HG02642 (cell line): Measurements from ENCODE around the gene DNAAF2.
"Not testable (repeated sequence)": the region's sequence is repeated elsewhere in the genome, so short reads cannot be mapped to it uniquely, and the experiment has no call there.

ENCODE experiments used
- ATAC-seq: cut with Tn5 transposase; IDR thresholded peaks from one replicate; pipeline ENCODE4 v1.9.1; 2021; ENCODE audit warnings: mild to moderate bottlenecking; ENCODE audit not compliant: unreplicated experiment, poor library complexity

Gene DNAAF2, protein sequence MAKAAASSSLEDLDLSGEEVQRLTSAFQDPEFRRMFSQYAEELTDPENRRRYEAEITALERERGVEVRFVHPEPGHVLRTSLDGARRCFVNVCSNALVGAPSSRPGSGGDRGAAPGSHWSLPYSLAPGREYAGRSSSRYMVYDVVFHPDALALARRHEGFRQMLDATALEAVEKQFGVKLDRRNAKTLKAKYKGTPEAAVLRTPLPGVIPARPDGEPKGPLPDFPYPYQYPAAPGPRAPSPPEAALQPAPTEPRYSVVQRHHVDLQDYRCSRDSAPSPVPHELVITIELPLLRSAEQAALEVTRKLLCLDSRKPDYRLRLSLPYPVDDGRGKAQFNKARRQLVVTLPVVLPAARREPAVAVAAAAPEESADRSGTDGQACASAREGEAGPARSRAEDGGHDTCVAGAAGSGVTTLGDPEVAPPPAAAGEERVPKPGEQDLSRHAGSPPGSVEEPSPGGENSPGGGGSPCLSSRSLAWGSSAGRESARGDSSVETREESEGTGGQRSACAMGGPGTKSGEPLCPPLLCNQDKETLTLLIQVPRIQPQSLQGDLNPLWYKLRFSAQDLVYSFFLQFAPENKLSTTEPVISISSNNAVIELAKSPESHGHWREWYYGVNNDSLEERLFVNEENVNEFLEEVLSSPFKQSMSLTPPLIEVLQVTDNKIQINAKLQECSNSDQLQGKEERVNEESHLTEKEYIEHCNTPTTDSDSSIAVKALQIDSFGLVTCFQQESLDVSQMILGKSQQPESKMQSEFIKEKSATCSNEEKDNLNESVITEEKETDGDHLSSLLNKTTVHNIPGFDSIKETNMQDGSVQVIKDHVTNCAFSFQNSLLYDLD

DNA sequence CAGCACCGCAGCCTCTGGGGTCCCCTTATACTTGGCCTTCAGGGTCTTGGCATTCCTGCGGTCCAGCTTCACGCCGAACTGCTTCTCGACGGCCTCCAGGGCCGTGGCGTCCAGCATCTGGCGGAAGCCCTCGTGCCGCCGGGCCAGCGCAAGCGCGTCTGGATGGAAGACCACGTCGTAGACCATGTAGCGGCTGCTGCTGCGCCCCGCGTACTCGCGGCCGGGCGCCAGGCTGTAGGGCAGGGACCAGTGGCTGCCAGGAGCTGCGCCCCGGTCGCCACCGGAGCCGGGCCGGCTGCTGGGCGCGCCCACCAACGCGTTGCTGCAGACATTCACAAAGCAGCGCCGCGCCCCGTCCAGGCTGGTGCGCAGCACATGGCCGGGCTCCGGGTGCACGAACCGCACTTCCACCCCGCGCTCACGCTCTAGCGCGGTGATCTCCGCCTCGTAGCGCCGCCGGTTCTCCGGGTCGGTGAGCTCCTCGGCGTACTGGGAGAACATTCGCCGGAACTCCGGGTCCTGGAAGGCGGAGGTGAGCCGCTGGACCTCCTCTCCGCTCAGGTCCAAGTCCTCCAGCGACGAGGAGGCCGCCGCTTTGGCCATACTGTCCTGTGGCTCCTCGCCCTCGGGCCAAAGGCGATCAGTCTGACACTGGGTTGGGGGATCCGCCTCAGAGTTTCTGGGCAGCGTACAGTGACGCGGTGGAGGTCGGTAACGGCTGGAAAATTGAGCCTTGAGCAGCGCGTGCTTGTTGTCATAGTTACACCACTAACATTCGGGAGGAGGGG, at the start of gene DNAAF2:
Gene DNAAF2, minus strand, starts transcription at position 698 of the 788 bp plus-strand sequence. Its CDS starts 95 bp downstream, at position 603.
- ATAC-seq, result peak; percentile 28

DNA sequence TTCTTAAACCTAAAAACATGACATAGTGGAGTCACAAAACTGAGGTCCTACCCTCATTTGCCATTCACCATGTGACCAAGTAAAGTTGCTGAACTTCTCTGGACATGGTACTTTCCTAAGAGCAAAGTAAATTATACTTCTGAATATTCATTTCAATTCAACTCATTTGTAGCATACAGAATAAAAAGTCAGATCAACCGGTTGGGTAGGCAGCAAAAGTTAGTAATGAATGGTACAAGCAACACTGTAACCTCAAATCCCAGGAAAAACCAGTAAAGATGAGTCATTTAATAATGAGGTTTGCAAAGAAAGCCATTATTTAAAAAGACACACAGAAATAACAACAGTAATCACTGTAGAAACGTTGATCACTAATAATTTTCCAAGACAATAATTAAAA, 44.2 kb upstream of the DNAAF2 start:
- no peak for ATAC-seq

DNA sequence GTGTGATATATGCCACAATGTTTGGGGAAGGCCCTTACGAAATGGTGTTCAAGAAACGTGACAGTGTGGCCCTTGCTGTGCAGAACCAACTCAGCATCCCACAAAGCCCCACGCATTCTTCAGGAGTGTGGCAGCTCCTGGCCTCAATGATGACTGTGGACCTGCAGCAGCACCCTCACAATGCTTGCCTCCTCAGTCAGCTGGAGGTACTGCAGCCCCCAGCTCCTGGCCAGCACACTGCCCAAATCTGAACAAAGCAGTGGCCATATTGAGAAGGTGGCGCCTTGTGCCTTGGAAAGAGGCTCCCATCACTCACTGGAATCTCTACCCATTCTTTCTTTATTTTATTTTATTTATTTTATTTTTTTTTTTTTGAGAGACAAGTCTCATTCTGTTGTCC, 42.6 kb upstream of the DNAAF2 start:
- ATAC-seq, result no peak

DNA sequence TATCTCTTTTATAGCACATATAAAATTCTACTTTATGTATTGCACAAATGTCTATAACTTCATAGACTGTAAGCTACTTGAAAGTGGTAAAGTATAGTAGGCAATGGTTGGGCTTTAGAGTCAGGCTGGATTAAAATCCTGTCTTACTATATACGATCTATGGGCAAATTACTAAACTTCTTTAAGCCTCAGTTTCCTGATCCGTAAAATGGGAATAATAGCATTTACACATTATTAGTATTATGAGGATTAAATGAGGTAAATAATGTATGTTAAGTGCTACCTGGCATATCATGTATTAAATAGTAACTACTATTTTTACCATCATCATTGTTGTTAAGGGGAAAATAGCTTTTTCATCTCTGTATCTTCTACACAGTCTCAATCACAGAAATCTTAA, 38.5 kb upstream of the DNAAF2 start:
- no peak for ATAC-seq

DNA sequence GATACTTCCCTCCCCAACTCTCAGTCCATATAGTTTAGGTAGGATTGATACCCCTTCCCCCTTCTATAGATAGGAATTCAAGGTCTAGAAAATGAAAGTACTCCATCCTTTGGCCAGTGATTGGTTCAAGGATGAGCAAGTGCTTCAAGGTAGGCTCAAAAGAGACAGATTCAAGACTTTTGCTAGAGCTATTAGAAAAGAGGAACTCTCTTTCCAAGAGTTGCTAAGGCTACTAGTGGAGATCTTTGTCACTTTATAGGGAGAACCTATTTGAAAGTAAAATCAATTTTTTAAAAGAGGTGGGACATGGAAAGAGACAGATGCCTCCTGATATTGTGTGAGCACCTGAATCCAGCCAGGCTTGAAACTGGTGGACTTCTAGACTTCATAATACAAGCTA, 35.4 kb upstream of the DNAAF2 start:
- no peak for ATAC-seq

DNA sequence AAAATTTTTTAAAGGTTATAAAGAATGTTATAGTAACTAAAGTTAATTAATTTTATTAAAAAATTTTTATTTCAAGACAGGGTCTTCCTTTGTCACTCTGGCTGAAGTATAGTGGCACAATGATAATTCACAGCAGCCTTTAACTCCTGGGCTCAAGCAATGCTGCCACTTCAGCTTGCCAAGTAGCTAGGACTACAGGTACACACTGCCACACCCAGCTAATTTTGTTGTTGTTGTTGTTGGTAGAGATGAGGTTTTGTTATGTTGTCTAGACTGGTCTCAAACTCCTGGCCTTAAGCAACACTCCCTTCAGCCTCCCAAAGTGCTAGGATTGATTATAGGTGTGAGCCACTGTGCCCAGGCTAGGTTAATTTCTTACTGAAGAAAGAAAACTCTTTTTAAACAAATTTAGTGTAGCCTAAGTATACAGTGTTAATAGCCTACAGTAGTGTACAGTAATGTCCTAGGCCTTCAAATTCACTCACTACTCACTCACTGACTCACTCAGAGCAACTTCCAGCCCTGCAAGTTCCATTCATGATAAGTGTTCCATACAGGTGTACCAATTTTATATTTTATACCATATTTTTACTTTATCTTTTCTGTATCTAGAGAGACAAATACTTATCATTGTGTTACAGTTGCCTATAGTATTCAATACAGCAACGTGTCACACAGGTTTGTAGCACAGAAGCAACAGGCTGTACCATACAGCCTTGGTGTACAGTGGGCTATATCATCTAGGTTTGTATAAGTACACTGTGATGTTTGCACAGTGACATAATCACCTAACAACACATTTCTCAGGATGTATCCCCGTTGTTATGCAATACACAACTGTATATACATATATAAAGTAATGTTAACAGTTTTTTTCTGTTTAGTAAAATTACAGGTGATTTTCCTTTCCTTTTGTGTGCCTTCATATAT, 24.7 kb upstream of the DNAAF2 start:
- ATAC-seq, result no peak

DNA sequence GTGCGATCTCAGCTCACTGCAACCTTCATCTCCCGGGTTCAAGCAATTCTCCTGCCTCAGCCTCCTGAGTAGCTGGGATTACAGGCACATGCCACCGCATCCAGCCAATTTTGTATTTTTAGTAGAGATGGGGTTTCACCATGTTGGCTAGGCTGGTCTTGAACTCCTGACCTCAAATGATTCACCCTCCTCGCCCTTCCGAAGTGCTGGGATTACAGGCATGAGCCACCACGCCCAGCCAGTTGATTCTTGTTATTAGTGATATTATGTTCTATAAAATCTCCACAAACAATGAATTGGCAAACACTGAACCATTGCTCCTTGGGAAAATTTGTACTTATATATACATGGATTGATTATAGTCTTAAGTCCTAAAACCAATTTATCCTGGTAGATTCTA, 22.5 kb upstream of the DNAAF2 start:
- ATAC-seq, result not testable (repeated sequence)

DNA sequence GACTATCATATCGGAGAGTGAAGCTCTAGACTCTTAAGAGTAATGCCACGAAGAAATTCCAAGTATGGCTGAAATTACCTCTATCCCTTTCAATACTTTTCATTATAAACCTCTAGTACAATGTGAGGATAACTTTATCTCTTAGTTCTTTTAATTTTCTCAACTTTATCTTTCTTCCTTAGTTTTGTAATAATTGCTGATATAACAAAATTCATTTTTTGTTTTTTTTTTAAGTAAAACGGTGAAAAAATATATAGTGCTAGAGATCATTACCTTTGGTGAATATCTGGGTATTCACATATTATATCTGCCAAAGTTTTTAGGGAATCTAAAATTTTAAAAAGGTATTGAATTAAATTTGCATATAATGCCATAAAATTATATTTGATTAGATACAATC, 19.5 kb upstream of the DNAAF2 start:
- no peak for ATAC-seq

DNA sequence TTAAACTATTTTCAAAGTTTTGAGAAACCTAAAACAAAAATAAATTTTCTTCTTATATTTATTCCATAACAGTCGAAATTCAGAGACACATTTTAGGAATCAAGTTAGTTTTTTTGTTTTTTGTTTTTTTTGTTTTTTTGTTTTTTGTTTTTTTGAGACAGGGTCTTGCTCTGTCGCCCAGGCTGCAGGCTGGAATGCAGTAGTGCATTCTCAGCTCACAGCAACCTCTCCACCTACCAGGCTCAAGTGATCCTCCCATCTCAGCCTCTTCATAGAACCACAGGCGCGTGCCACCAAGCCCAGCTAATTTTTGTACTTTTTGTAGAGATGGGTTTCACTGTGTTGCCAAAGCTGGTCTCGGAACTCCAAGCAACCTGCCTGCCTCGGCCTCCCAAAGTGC, 18.5 kb upstream of the DNAAF2 start:
- no peak for ATAC-seq

DNA sequence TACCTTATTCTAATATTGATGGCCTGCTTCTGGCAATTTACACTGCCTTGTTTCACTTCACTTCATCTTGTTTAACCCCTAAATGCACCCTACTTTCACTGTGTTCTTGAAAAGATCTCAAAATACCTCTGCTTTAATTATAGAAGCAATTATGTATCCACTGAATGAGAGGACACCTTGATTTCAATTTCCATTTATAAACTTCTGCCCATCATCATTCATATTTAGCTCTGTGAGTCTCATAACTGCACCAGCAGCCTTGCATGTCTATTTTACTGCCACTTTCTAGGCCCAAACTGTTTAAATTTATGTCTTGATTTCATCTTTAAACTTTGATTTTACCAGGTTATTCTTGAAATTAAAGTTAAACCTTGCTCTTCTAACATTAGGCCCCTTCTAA, 7.1 kb upstream of the DNAAF2 start:
- ATAC-seq, result no peak

DNA sequence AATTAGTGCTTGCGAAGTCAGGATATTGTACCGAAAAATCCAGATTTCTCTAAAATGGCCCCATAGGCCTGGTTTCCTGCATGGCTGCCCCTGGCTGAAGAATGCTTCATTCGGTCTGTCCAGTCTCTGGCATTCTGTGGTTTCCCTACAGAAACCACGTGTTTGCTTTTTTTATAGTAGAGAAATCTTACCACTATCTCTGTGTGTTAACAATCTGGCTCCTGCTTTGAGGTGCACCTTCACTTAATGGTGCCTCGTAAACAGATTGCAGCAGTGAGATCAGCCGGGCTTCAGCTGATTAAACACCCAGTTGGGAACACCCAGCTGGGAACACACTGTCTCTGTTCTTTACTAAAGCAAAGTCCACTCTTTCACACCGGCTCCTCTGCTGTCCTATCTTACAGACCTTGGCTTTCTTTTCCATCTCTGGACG, 6.7 kb upstream of the DNAAF2 start:
- ATAC-seq, result no peak

DNA sequence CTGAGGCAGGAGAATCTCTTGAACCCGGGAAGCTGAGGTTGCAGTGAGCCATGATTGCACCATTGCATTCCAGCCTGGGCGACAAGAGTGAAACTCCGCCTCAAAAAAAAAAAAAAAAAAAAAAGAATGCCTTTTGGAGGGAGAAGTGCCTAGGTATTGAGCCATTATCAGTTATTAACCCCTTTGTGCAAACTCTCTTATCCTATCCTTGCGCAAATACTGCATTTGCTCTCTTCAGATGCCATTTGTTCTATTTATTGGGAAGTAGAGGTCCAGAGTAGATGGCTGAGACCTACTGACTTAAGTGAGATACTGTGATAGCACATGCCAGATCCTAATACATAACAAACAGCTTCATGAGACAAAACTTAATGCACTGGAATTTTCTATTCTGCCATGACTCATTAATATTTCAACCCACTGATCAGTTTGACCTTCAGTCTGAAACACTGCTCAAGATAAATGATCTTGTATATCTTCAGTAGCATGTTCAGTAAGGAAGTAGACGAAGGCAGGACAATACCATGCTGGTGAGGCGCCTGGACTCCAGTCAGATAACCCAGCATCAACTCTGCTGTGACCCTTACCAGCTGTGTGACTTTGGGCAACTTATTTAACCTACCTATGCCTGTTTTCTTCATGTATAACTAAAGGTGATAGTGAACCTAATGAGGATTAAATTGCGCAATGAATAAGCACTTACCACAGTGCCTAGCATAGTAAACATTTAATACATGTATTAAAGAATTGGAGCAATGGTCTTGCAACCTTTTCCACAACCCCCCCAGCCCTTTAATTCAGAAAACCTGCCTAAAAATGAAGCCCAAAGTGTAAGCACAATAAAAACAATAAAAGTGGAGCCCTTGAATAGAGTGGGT, 5.7 kb upstream of the DNAAF2 start:
- ATAC-seq, result no peak

DNA sequence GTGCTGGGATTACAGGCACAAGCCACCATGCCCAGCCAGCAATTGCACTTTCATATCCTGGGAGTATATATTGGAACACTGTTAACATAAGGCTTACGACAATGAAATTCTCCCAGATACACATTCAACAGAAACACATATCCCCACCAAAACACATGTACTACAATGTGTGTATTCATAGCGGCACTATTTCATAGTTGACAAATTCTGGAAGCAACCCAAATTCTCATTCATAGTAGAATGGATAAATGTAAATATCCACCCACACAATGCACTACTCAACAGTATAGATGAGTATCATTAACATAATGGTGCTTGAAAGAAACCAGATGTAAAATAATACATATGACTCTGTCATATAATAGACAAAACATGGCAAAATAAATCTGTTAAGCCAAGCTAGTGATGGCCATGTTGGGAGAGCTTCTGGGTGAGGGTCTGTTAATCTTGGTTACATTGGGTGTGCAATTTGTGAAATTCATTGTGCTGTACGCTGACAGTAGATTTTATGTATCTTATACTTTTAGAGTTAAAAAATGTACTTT, 2.6 kb upstream of the DNAAF2 start:
- ATAC-seq, result no peak

DNA sequence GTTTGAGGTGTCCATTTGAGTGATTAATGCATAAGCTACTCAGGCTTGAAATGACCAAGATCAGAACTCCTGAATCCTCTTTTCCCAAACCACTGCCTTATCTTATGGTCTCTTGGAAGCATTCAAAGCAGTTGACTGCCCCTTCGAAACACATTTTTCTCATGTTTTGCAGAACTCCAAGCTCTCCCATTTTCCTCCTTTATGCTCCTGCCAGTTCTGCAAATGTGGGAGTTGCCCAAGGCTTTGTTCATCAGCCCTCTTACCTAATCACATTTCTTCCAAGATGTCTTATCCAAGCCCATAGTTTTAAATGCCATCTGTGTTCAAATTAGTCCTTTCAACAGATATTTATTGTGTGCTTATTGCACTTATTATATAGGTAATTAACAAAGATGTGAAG, 1.8 kb upstream of the DNAAF2 start:
- no peak for ATAC-seq

DNA sequence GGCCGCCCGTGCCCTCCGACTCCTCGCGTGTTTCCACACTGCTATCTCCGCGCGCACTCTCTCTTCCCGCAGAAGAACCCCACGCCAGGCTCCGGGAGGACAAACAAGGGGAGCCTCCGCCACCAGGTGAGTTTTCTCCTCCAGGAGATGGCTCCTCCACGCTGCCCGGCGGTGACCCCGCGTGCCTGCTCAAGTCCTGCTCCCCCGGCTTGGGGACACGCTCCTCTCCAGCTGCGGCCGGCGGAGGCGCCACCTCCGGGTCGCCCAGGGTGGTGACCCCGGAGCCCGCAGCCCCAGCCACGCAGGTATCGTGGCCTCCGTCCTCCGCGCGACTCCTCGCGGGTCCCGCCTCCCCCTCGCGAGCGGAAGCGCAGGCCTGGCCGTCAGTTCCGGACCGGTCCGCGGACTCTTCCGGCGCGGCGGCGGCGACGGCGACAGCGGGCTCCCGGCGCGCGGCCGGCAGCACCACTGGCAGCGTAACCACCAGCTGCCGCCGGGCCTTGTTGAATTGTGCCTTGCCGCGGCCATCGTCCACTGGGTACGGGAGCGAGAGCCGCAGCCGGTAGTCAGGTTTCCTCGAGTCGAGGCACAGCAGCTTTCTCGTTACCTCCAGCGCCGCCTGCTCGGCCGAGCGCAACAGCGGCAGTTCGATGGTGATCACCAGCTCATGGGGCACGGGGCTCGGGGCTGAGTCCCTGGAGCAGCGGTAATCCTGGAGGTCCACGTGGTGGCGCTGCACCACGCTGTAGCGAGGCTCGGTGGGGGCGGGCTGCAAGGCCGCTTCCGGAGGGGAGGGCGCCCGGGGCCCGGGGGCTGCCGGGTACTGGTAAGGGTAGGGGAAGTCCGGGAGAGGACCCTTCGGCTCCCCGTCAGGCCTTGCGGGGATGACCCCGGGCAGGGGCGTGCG, 1.2 kb downstream of the DNAAF2 start:
- ATAC-seq, result peak; percentile 85

DNA sequence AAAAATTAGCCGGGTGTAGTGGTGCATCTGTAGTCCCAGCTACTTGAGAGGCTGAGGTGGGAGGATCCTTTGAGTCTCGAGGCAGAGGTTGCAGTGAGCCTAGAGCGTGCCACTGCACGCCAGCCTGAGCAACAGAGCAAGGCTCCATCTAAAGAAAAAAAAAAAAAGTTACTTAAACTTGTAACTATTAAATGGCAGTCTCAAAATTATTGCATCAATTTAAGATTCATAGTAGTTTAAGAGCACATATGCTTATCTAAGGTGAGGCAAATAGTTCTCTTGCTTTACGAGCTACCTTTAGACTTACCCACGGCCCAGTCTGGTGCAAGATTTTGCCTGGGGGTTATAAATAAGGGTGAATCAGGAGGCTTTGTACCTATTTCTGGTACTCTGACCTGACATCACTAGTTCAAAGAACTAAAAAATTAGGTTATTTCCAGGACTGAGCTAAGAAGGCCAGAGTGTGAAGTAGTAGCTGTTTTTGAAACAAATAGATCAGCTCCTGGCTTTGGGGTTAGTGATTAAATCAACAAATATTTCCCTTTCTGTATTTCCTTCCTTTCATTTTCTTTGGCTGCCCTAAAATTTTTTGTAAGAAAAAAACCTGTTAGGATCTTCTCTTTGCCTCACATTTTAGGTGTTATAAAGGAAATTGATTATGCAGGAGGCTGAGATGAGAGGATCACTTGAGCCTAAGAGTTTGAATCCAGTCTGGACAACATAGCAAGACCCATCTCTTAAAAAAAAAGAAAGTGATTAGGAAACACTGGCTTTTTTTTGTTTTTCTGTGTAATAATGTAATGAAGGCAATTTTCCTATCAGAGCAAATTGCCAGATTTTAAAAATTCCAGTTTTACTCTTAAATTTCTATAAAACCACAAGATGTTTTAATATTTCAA, 10.9 kb downstream of the DNAAF2 start:
- no peak for ATAC-seq
